GM12865 (cell line): ENCODE data around the gene PAX6.
A peak's percentile ranks its signal among the peaks of the same experiment; 100 is the strongest.

ENCODE experiments used
- DNase-seq: peaks from one replicate; pipeline ENCODE4 v3.0.0; 2010; ENCODE audit warnings: low read depth
- H3K4me3 ChIP-seq: 2 replicates; pipeline ENCODE4 v1.5.1; 2011; ENCODE audit warnings: mild to moderate bottlenecking, low read depth, low read length, control low read depth
- CTCF ChIP-seq: IDR thresholded peaks from 2 replicates; pipeline ENCODE4 v1.5.1; 2011; ENCODE audit warnings: low read length, control low read depth, low read depth, inconsistent platforms; ENCODE audit not compliant: insufficient read depth; ENCODE audit errors: missing control alignments

The PAX6 gene

GRCh38 chr11:31810779-31811647, at the start of gene PAX6:
PAX6 (minus strand) TSS chr11:31811322; CDS start chr11:31806411, 4,911 bp downstream.
- peak; percentile 68 for DNase-seq
- H3K4me3 ChIP-seq = peak within 1 kb of the TSS; percentile 5
- no peak for TF ChIP-seq CTCF

- no peak for TF ChIP-seq CTCF
- H3K4me3 ChIP-seq = no peak overlapping the region
- DNase-seq = no peak
Observed at GRCh38 chr11:31860391-31860790, 49.3 kb upstream of the PAX6 start.

- DNase-seq = no peak
Observed at GRCh38 chr11:31856248-31856647, 45.1 kb upstream of the PAX6 start.

GRCh38 chr11:31855466-31855865, 44.3 kb upstream of the PAX6 start:
- no peak overlapping the region for H3K4me3 ChIP-seq
- no peak for DNase-seq
- TF ChIP-seq CTCF = no peak

More at GRCh38 chr11:31856248-31856647, 45.1 kb upstream of the PAX6 start:
- no peak for TF ChIP-seq CTCF
- H3K4me3 ChIP-seq = no peak overlapping the region

GRCh38 chr11:31850365-31850764, 39.2 kb upstream of the PAX6 start:
- no peak for TF ChIP-seq CTCF
- DNase-seq = no peak
- H3K4me3 ChIP-seq = no peak overlapping the region

GRCh38 chr11:31847761-31848160, 36.6 kb upstream of the PAX6 start:
- no peak for TF ChIP-seq CTCF
- H3K4me3 ChIP-seq = no peak overlapping the region

More at GRCh38 chr11:31847761-31848160, 36.6 kb upstream of the PAX6 start:
- no peak for DNase-seq
